SU-DHL-6 (cell line): Measurements from ENCODE around the gene MAML2.

Experiments used
- H2AFZ ChIP-seq: fragments of 200-600 bp; sonication (generic); 2 replicates; pipeline ENCODE4 v1.6.1; 2014; ENCODE audit warnings: low read depth, mild to moderate bottlenecking, moderate library complexity, mixed read lengths, antibody characterized with exemption, low read length; ENCODE audit not compliant: severe bottlenecking
- H3F3A ChIP-seq: fragments of 200-600 bp; shearing (Covaris generic); 2 replicates; pipeline ENCODE4 v1.6.0; 2016; ENCODE audit warnings: antibody characterized with exemption, mild to moderate bottlenecking; ENCODE audit not compliant: insufficient read depth
- H3K27ac ChIP-seq: fragments of 200-600 bp; sonication (generic); 2 replicates; pipeline ENCODE4 v1.5.1; 2016; ENCODE audit warnings: low read depth, mild to moderate bottlenecking, low read length, moderate library complexity, mixed read lengths
- H3K27me3 ChIP-seq: fragments of 200-600 bp; sonication (generic), shearing (Covaris generic); 2 replicates; pipeline ENCODE4 v1.6.0; 2014; ENCODE audit warnings: mild to moderate bottlenecking, low read length
- H3K36me3 ChIP-seq: fragments of 200-600 bp; sonication (generic); 2 replicates; pipeline ENCODE4 v1.6.1; 2014; ENCODE audit warnings: mild to moderate bottlenecking, low read length, mixed read lengths
- H3K4me2 ChIP-seq: fragments of 300-600, 200-600 bp; shearing (Covaris generic), sonication (generic); 2 replicates; pipeline ENCODE4 v1.6.0; 2014; ENCODE audit warnings: low read length, low read depth, mild to moderate bottlenecking; ENCODE audit not compliant: poor library complexity, severe bottlenecking
- H3K4me3 ChIP-seq: fragments of 200-600 bp; sonication (generic); 2 replicates; pipeline ENCODE4 v1.5.1; 2014; ENCODE audit warnings: antibody characterized with exemption, low read length, mild to moderate bottlenecking, mixed read lengths; ENCODE audit not compliant: insufficient read depth, poor library complexity, severe bottlenecking
- H3K79me2 ChIP-seq: fragments of 200-600 bp; sonication (generic); 2 replicates; pipeline ENCODE4 v1.6.1; 2014; ENCODE audit warnings: mild to moderate bottlenecking, low read length, moderate library complexity; ENCODE audit not compliant: insufficient read depth
- H3K9ac ChIP-seq: fragments of 200-600 bp; sonication (generic); 2 replicates; pipeline ENCODE4 v1.7.0; 2014; ENCODE audit warnings: mild to moderate bottlenecking, low read length
- H3K9me2 ChIP-seq: fragments of 200-600 bp; sonication (generic); replicated peaks from 2 replicates; pipeline ENCODE4 v1.6.1; 2014; ENCODE audit warnings: low read length; ENCODE audit not compliant: insufficient read depth
- H3K9me3 ChIP-seq: fragments of 200-600 bp; sonication (generic); 2 replicates; pipeline ENCODE4 v1.6.1; 2014; ENCODE audit warnings: low read length, mixed read lengths; ENCODE audit not compliant: insufficient read depth
- H4K20me1 ChIP-seq: fragments of 200-600 bp; sonication (generic); 2 replicates; pipeline ENCODE4 v1.6.1; 2014; ENCODE audit warnings: low read depth, mild to moderate bottlenecking, antibody characterized with exemption, low read length, moderate library complexity, mixed read lengths
- EZH2phosphoT487 ChIP-seq: fragments of 200-600 bp; sonication (generic), shearing (Covaris generic); conservative IDR thresholded peaks from 2 replicates; pipeline ENCODE4 v1.6.1; 2018; ENCODE audit warnings: mild to moderate bottlenecking, antibody characterized with exemption, low read length, moderate library complexity, mixed read lengths
- TF ChIP-seq, protein P1 (sequence below): fragments of 200-600 bp; sonication (generic); IDR thresholded peaks from one replicate; pipeline ENCODE4 v1.5.1; 2017; ENCODE audit warnings: antibody characterized with exemption, mild to moderate bottlenecking, low read length, moderate library complexity; ENCODE audit not compliant: insufficient read depth, poor library complexity, severe bottlenecking

MAML2 gene

GRCh38 chr11:96045622-96046456, 297.2 kb downstream of the MAML2 start:
- Histone ChIP-seq H3K27ac (no peak overlapping the region), H3K4me2 (no peak overlapping the region), H3K36me3 (no peaks in the 10 kb centered on the region), H3K9ac (no peak overlapping the region), H2AFZ (no peak overlapping the region), H3K27me3 (no peaks in the 10 kb centered on the region), H3F3A (no peaks in the 10 kb centered on the region), H3K9me3 (no peaks in the 10 kb centered on the region), H3K9me2 (no peaks in the 10 kb centered on the region), H3K79me2 (no peaks in the 10 kb centered on the region), H4K20me1 (no peaks in the 10 kb centered on the region), H3K4me3 (no peak overlapping the region)
- TF ChIP-seq EZH2phosphoT487, result no peak
- TF ChIP-seq, protein P1, sequence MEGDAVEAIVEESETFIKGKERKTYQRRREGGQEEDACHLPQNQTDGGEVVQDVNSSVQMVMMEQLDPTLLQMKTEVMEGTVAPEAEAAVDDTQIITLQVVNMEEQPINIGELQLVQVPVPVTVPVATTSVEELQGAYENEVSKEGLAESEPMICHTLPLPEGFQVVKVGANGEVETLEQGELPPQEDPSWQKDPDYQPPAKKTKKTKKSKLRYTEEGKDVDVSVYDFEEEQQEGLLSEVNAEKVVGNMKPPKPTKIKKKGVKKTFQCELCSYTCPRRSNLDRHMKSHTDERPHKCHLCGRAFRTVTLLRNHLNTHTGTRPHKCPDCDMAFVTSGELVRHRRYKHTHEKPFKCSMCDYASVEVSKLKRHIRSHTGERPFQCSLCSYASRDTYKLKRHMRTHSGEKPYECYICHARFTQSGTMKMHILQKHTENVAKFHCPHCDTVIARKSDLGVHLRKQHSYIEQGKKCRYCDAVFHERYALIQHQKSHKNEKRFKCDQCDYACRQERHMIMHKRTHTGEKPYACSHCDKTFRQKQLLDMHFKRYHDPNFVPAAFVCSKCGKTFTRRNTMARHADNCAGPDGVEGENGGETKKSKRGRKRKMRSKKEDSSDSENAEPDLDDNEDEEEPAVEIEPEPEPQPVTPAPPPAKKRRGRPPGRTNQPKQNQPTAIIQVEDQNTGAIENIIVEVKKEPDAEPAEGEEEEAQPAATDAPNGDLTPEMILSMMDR, result no peak

GRCh38 chr11:96044747-96045146, 298.2 kb downstream of the MAML2 start:
- Histone ChIP-seq H3K27ac (no peak overlapping the region), H3K79me2 (no peaks in the 10 kb centered on the region)

DNA sequence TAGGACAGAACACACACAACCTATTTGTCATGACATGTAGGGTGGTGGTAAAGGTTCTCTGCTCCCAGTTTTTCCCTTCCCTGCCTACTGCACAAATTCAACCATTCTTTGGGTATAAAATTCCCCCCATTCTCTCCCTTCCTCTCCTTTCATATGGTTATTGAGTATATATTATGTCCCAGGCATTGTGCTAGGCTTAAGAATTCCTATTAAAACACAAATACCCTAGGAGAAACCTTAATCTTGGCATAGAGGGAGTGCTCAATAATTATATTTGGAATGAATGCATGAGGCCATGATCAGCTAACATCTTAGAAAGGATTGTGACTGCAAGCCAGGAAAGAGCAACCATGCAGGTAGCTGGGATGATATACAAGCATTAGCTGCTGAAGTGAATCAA, 298.7 kb downstream of the MAML2 start:
- Histone ChIP-seq H2AFZ (no peak overlapping the region), H3K27me3 (no peaks in the 10 kb centered on the region), H3K9me2 (no peaks in the 10 kb centered on the region), H3K4me2 (no peak overlapping the region), H3K9ac (no peak overlapping the region), H3K36me3 (no peaks in the 10 kb centered on the region), H3K9me3 (no peaks in the 10 kb centered on the region), H3F3A (no peaks in the 10 kb centered on the region), H3K79me2 (no peaks in the 10 kb centered on the region), H4K20me1 (no peaks in the 10 kb centered on the region), H3K4me3 (no peak overlapping the region), H3K27ac (no peak overlapping the region)
- no peak for TF ChIP-seq EZH2phosphoT487
- TF ChIP-seq, protein P1, result no peak

More at GRCh38 chr11:96044747-96045146, 298.2 kb downstream of the MAML2 start:
- Histone ChIP-seq H2AFZ (no peak overlapping the region), H3K27me3 (no peaks in the 10 kb centered on the region), H3K36me3 (no peaks in the 10 kb centered on the region), H3K9me2 (no peaks in the 10 kb centered on the region), H3K4me3 (no peak overlapping the region), H3K9ac (no peak overlapping the region), H3F3A (no peaks in the 10 kb centered on the region), H3K4me2 (no peak overlapping the region), H4K20me1 (no peaks in the 10 kb centered on the region), H3K9me3 (no peaks in the 10 kb centered on the region)
- TF ChIP-seq EZH2phosphoT487, result no peak
- TF ChIP-seq, protein P1, result no peak
